Ramos (cell line): Measurements from ENCODE around the gene UBASH3B.
"Not testable (repeated sequence)": the region's sequence is repeated elsewhere in the genome, so short reads cannot be mapped to it uniquely, and the experiment has no call there.

ENCODE experiments used
- in situ Hi-C: fragments of 300-500 bp; cut with MboI; formaldehyde crosslinking; loops from one replicate; pipeline ENCODE4 v1.14.3; 2022; ENCODE audit warnings: low sequenced_read_pairs; ENCODE audit not compliant: unreplicated experiment

Gene UBASH3B

DNA sequence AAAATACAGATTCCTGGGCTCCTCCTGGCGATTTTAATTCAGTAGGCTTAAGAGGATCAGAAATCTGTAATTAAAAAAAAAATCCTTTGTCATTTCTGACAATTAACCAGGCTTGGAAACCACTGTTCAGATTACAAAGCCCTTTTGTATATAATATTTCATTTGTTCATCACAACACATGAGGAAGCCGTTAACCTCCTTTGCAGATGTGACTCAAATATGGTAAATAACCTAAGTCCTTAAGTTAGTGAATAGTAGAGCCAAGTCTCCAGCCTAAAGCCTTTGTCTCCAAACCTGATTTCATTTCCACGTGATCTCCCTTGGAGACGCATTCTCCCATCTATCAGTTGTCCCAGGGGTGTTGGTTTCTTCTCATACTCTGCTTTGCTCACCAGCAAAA lies 67.6 kb downstream of the UBASH3B start:
- in situ Hi-C loops: loop anchor here (25.0 kb wide), 1 partner anchor 1286 kb away; no protein-coding TSS in a partner anchor

DNA sequence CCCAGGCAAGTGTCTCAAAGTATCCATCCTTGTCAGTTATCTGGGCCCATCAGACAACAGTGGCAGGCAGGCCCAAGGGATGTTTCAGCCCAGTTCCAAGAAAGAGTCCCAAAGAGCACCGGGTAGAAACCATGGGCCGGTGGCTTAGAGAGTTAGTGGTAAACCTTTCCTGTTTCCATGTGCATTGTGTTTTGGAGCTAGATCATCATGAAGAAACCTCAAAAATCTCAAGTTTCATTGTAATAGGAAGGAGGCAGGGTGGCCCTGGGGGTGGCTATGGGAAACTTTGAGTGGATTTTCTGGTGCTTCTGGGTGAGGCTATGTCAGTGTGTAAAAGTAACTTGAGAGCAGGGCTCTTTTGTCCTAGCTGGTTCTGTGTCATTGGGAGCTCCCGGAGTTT lies 68.1 kb downstream of the UBASH3B start:
- in situ Hi-C loops: loop anchor here (25.0 kb wide), 1 partner anchor 1286 kb away; no protein-coding TSS in a partner anchor

DNA sequence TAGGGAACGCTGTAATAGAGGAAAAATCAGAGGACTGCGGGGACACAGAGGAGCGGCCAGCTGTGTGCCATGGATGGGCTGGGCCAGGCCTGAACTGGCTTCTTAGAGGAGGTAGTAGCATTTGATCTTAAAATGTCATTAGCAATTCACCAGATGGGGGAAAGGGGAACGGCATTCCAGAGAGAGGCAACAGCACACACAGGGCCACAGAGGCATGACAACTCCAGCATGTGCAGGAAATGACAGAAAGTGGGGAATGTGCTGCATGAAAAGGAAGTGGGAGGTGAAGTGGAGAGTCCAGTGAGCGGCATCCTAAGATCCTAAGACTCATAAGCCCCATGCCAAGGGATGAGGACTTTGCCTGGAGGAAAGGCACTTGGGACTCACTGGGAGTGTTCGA lies 69.0 kb downstream of the UBASH3B start:
- in situ Hi-C loops: loop anchor here (25.0 kb wide), 1 partner anchor 1287 kb away; no protein-coding TSS in a partner anchor

DNA sequence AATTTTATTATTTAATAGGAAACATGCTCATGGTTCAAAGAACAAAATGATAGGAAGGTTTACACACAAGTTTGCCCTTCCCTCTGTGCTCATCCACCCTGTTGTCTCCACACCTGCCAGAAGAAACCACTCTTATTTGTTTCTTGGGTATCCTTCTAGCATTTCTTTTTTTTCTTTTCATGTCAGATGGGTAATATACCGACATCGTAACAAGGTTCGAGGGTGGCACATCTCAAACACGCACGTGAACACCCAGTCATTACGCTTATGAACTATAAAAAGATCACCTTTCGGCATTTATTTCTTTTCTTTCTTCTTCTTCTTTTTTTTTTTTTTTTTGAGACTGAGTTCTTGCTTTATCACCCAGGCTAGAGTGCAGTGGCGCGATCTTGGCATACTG lies 70.5 kb downstream of the UBASH3B start:
- in situ Hi-C loops: no loop called here

DNA sequence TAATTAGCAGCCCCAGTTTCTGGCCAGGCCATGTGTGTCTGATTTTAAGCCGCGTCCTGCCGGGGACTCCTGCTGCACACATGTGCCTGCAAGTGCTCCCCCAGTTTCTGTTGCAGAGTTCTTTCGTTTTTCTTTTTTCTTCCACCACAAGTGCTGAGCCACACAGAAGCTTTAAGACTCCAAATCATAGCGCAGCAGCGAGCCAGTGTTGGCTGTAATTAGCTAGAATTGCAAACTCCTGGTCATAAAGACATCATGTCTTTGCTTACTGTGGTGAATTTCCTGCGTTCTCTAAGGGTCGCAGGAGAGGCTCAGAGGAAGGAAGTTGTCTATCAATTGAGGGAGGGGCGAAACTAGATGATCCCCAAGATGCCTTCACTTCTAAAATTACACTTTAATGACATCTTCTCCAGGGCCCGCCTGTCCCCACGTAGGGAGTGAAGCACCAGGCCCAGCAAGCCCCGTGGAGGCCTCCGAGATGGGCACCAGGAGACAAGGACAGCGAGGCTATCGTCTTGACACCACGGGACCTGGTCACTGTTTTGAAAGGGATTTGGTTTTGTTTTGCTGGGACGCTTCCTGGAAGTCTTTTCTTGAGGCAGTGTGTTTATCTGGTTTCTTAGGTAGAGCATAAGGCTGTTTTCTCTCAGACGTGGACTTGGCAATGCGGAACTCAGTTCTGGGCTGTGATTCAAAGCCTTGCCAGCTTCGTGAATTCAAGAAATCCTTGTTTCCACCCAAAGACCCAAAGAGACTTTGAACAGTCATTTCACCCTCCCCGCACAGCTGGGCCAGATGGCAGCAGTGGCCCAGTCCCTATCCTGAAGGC lies 71.8 kb downstream of the UBASH3B start:
- in situ Hi-C loops: no loop called here

DNA sequence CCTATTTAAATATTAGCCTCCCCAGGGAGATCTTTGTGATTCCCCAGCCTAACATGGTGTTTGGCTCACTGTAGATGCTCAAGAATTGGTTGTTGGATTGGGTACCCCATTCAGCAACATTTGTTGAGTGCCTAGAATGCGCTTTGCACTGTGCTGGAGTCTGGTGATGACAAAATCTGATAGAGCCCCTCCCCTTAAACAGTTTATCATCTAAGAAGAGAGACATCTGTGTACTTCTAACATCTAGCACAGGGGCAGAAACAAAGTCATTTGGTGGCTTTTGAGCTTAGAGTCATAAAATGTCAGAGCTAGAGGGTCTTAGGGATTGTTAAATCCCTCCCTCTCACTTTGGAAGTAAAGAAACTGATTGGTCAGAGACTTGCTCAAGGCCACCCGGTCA lies 73.0 kb downstream of the UBASH3B start:
- in situ Hi-C loops: no loop called here

DNA sequence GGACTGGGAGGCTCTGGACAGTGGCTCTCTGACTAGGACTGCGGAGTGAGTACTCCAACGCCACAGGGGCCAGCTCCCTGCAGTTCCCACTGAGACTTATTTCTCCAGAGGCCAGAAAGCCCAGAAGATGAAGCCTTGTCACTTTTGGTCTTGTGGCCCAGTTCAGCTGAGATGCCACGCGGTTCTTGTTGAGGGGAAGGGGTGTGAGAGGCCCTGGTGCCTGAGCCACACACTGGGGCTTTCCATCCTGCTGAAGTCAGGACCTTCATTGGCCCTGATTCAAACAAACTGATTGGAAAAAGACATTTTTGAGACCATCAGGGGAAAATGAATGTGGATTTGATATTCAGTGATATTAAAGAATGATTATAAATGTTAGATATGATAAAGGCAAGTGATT lies 73.6 kb downstream of the UBASH3B start:
- in situ Hi-C loops: no loop called here

DNA sequence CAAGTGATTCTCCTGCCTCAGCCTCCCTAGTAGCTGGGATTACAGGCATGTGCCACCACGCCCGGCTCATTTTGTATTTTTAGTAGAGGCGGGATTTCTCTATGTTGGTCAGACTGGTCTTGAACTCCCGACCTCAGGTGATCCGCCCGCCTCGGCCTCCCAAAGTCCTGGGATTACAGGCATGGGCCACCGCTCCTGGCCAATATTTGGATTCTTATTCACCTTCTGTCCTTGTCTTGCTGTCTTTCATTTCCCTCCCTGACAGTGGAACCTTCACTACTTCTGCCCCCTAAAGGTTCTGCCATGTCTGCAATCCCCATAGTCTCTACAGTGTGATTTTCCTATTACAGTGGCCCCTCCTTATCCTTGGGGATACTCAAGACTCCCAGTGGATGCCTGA lies 75.2 kb downstream of the UBASH3B start:
- in situ Hi-C loops: not testable (repeated sequence)

DNA sequence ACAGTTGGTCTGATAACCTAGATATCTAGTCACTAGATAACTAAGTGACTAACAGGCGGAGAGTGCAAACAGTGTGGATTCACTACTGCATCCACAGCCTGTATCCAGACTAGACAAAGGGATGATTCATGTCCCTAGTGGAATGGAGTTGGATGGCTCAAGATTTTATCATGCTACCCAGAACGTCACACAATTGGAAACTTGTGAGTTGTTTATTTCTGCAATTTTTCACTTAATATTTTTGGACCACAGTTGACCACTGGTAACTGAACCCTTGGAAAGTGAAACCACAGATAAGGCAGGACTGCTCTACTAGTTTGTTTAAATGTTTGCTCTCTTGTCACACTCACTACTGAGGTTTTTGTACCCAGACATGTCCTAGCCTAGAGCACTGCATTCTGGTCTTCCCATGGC lies 76.0 kb downstream of the UBASH3B start:
- in situ Hi-C loops: no loop called here

DNA sequence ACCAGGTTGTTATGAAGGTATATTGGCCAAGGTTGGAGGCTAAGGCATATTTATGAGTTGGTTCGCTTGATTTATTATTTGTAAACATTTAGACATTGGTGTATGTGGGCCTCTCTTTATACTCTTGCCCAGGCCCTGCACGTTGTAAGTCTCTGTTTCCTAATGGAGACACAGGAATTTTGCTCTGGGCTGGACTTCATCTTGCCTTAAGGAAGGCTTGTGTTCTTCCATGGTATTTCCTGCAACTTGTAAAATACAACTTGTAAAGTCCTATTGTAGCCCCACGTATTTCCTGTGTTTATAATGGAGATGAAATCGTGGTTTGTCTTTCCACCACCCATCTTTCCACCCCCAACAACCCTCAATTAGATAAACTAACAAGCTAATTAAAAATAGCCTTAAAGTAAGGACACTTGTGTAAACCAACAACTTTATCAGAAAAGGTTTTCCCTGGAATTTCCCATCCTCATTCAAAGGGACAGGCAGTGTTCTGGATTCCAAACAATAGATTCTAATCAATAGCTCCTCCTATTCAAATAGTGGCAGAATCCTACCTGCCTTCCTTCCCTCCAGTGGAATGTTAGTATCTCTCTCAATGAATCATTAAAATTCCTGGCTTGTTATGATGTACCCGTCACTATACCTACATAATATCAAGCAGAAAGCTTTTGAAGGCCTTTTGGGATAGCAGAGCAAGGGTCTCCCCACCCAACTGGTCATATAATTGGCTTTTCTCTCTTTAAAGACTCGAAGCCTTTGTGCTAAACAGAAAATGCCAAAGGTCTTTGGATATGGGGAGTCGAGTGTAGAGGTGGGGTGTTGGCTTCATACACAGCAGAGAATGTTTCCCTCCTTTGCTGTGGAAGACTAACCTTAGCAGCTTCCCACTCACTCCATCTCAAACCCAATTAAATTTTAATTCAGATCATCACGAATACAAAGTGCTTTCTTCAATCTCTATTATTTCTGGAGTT lies 77.1 kb downstream of the UBASH3B start:
- in situ Hi-C loops: no loop called here

DNA sequence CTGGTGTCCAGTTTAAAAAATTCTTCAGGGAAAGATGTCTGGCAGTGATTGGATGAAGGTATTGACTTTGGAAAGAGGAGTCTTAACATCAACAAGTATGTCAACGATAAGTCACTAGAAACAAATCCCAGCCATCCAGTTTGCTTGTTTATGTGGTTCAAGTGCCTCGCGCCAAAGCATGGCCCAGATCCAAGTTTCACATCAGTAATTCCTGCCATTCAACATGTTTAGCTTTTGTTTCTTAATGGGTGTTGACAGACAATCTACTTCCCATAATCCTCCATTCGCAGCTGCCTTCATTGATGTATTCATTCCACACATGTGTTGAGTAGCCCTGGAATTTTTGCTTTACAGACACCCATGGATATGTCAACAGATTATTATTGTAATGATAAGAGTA lies 77.8 kb downstream of the UBASH3B start:
- in situ Hi-C loops: no loop called here

DNA sequence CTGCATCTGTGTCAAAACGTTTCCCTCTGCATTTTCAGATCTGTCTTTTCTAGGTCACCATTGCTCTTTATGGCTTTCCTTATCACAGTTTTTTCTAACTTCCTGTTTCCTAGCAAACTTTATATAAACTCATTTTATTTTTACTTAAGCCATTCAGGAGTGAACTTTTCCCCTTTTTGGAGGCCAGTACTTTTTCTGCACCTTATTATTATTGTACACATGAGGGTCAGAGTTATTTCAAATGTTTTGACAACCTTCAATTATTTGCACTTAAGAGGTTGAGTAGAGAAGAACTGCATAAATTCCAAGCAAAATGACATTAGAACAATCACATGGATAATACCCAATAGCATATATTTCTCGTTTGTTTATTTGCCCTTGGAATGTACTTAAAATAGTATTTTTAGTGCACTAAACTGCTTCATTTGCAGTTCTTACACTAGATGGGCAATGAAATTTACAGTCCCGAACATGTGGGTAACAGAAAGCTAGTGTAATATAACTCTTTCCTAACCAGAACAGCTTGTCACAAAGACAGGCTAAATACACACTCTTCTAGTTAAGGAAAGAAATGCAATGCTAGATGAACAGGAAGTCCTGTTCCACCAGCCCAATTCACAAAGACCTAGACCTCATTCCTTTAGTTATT lies 79.5 kb downstream of the UBASH3B start:
- in situ Hi-C loops: no loop called here

DNA sequence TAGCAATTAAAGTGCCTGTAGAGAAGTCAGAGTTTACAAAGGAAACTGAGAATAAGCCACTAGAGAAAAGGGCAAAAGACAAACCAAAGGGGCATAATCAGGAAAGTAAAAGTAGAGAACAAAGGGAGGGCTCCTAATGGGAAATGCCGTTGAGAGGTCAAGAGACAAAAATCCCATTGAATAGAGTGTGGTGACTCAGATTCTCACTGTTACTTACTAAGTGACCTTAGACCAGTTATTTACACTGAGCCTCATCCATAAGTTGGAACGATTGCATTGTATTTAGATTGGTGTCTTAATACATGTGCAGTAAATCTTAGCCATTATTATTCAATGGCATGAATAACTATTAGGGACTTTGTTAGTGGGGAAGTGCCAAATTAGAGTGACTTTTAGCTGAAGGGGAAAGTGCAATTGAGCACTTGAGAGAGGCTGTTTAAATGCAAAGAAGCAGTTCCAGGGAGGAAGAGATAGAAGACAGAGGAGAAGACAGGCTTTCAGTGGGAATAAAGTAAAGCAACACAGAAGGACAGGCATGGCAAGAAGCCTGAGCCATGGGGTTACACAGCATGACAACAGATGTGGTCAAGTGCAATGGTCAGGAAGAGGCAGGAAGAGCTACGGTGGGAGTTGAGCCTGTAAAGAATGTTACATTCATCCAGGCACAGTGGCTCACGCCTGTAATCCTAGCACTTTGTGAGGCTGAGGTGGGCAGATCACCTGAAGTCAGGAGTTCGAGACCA lies 82.6 kb downstream of the UBASH3B start:
- in situ Hi-C loops: no loop called here

DNA sequence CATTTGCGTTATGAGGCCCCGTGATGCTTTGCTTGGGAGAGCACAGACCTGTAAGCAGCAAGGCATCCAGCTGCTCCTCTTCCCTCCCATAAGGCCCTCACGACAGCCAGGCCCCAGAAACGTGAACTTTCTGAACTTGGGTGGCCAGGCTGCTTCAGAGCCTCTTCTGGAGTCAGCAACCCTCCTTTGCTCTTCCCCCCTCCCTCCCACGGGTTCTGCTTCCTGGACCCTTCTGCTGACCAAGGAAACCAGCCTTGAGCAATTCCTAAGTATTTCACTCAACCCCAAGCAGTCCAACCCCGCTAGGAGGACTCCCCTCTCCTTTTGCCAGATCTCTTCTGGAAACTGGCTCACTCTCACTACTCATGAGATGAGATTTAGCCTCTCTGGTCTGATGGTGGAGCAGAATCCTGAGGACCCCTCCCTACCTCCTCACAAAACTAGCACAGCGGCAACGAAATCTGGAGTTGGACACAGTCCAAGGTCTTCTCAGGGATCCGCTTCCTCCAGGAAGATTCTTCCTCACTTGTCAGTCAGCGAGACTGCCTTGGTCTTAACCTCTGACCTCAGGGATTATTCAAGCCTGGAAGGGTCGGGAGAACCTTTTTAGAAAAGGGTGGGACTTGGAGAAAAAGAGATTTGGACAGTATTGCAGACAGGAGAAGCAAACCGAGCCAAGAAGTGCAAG lies 86.2 kb downstream of the UBASH3B start:
- in situ Hi-C loops: no loop called here

DNA sequence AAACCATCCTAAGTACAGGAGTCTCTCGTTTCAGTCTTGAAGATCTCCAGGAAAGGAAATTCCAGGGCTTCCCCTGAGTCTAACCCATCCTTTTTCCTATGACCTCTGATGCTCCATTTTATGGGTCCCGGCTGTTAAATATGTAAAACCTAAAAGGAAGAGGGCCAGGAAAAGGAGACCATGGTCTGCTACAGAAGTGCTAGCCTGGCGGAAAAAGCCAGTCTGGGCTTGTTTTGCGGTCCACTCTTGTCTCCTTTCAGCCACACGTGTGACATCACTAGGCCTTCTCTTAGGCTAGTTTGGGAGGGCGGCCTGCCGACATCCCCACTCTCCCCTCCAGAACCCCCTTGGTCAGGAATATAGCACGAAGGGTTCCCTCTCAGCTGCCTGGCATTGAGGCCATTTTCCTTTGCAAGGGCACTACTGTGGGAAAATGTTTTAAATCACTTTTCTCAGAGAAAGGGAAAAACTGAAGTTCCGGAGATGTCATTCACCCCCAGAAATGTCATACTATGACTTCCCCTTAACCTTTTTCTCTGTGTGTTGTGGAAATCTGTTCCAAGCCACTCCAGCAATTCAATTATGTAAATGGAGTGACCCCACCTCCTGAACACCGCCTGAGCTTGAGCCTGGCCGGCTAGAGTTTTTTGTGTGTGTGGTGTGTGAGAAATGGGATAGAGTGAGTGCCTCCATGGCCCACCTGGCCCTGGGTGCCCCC lies 86.9 kb downstream of the UBASH3B start:
- in situ Hi-C loops: no loop called here

DNA sequence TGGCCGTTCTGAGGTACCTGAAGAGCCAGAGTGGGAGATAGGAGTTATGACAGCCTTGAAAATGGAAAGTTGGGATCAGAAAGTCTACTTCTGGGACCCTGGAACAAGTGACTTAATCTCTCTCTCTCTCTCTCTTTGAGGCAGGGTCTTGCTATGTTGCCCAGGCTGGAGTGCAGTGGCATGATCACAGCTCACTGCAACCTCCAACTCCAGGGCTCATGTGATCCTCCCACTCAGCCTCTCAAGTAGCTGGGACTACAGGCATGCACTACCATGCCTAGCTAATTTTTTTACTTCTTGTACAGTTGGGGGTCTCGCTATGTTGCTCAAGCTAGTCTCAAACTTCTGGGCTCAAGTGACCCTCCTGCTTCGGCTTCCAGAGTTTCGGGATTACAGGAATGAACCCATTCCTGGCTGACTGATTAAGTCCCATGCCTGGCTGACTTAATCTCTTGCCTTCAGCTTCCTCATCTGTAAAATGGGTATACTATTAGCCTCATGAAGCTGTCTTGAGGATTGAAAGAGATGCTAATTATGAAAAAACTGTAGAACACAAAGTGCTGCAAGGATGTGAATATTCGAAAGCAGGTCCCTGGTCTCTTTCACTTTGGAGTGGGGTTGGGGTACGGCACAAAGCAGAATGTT lies 87.7 kb downstream of the UBASH3B start:
- in situ Hi-C loops: no loop called here

DNA sequence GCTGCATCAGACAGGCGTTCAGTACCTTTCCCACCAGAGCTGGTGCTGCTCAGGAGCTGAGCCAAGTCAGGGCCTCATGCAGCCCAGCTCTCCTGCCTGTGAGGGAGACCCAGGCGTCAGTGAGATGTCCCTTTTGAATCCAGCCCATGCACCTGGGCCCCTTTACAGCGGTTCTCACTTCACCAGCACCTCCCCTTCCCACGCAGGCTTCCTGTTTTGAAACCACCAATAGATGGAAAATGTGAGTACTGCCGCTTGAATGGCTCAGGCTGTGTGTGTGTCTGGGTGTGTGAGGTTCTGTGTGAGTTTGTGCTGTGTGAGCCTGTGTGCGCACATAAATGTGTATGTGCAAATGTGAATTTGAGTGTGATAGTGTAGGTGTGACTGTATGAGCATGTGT lies 88.4 kb downstream of the UBASH3B start:
- in situ Hi-C loops: no loop called here

DNA sequence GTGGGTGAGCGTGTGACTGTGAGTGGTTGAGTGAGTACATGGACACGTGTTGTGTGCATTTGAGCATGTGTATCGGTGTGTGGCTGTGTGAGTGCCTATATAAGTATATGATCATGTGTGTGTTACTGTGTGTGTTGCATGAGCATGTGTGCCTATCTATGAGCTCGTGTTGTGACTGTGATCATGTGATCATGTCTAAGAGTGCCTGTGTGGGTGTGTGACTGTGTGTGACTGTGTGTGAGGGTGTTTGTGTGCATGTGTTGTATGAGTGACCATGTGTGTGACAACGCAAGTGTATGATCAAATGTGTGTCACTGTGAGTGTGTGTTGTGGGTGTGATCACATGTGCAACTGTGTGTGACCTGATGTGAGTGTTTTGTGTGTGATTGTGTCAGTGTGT lies 88.8 kb downstream of the UBASH3B start:
- in situ Hi-C loops: no loop called here
